Smooth muscle cell (in vitro differentiated cells): Measurements from ENCODE around the gene SSU72. TPM values are rescaled to one million over a fixed set of nuclear protein-coding genes. Genes with fewer than 3 reads are reported as not detected.

Source experiments
- DNase-seq: peaks from one replicate; lab custom pipeline; 2025; ENCODE audit not compliant: unreplicated experiment; lab: John Stamatoyannopoulos, UW
- H2AFZ ChIP-seq: fragments of 200-600 bp; sonication (generic); 2 replicates; pipeline ENCODE4 v1.6.0; 2016; ENCODE audit warnings: antibody characterized with exemption, low read depth, mild to moderate bottlenecking
- H3F3A ChIP-seq: fragments of 200-600 bp; sonication (generic); 2 replicates; pipeline ENCODE4 v1.6.0; 2017; ENCODE audit warnings: antibody characterized with exemption, low read depth
- H3K27ac ChIP-seq: fragments of 200-600 bp; sonication (generic); 2 replicates; pipeline ENCODE4 v1.5.1; 2016; ENCODE audit warnings: low read depth, mild to moderate bottlenecking
- H3K27me3 ChIP-seq: fragments of 200-600 bp; sonication (generic); 2 replicates; pipeline ENCODE4 v1.6.1; 2016; ENCODE audit warnings: low read depth, mild to moderate bottlenecking
- H3K36me3 ChIP-seq: fragments of 200-600 bp; sonication (generic); 2 replicates; pipeline ENCODE4 v1.5.1; 2016; ENCODE audit warnings: low read depth
- H3K4me1 ChIP-seq: fragments of 200-600 bp; sonication (generic); 2 replicates; pipeline ENCODE4 v1.5.1; 2016; ENCODE audit warnings: low read depth
- H3K4me2 ChIP-seq: fragments of 200-600 bp; sonication (generic); 2 replicates; pipeline ENCODE4 v1.6.0; 2016; ENCODE audit warnings: mild to moderate bottlenecking
- H3K4me3 ChIP-seq: fragments of 200-600 bp; sonication (generic); 2 replicates; pipeline ENCODE4 v1.5.1; 2016; ENCODE audit warnings: mild to moderate bottlenecking
- H3K79me2 ChIP-seq: fragments of 200-600 bp; sonication (generic); 2 replicates; pipeline ENCODE4 v1.6.0; 2016; ENCODE audit warnings: low read depth, mild to moderate bottlenecking
- H3K9ac ChIP-seq: fragments of 200-600 bp; sonication (generic); 2 replicates; pipeline ENCODE4 v1.6.0; 2016; ENCODE audit warnings: low read depth
- H3K9me3 ChIP-seq: fragments of 200-600 bp; sonication (generic); replicated peaks from 2 replicates; pipeline ENCODE4 v1.5.1; 2016; ENCODE audit warnings: low read depth
- H4K20me1 ChIP-seq: fragments of 200-600 bp; sonication (generic); 2 replicates; pipeline ENCODE4 v1.6.0; 2016; ENCODE audit warnings: low read depth
- WGBS: methylation state at CpG from one replicate; pipeline ENCODE4 v1.1.7; 2016; ENCODE audit warnings: low lambda C conversion rate; 5-methylcytosine and 5-hydroxymethylcytosine counted together
- polyA plus RNA-seq: library from polyadenylated mRNA; unstranded; fragments of >200 nt; fragmentation: Nextera tagmentation; extraction: Ambion mirVana; gene quantifications from 2 replicates; pipeline ENCODE4 v1.2.1, GENCODE V29; 2016
- total RNA-seq: library from RNA; depleted of rRNA; stranded (reverse); fragments of >200 nt; gene quantifications from 2 replicates; pipeline ENCODE4 v1.2.3, GENCODE V29; 2014
- TF ChIP-seq, protein P1 (sequence below): fragments of 200-600 bp; sonication (generic); IDR thresholded peaks from 2 replicates; pipeline ENCODE4 v1.5.1; 2017; ENCODE audit warnings: borderline replicate concordance, mild to moderate bottlenecking, antibody characterized with exemption; ENCODE audit not compliant: insufficient read depth, poor library complexity, severe bottlenecking

The SSU72 gene
- total and polyA plus RNA-seq, 2 experiments from 2014 or later: 116 to 223 TPM

DNA sequence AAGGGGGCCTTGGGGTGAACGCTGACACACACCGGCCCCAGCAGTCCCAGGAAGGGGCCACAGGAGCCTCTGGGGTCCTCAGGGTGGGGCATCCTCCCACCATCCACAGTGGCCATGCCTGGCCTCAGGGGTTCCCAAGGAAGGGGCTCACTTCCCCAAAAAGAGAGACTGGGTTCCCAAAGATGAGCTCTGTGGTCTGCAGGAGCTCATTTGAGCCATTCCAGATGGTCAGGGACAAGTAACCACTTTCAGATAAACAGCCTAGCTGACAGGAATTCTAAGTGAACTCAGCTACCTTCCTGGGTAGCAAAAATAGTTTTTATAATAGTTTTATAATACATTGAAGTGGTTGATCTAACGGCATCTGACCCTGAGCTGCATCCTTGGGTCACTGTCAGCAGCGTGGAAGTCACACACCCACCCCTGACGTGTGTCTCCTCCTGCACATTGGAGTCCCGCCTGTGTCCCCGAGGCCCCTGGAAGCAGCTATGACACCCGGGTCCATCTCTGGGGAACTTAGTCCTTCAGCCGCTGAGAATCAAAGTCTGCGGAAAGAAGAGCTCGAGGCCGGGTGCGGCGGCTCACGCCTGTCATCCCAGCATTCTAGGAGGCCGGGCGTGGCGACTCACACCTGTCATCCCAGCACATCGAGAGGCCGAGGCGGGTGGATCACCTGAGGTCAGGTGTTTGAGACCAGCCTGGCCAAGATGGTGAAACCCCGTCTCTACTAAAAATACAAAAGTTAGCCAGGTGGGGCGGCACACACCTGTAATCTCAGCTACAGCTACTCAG lies 28.5 kb downstream of the SSU72 start:
- Histone ChIP-seq H3K4me1 (no peaks in the 10 kb centered on the region), H3K4me2 (no peak overlapping the region), H3K27ac (no peak overlapping the region), H3K27me3 (no peaks in the 10 kb centered on the region), H3F3A (peaks cover 6% of the 10 kb centered on the region), H3K9me3 (no peaks in the 10 kb centered on the region), H3K4me3 (no peak overlapping the region), H3K9ac (no peak overlapping the region), H3K36me3 (no peaks in the 10 kb centered on the region), H2AFZ (no peak overlapping the region), H4K20me1 (peaks cover 23% of the 10 kb centered on the region), H3K79me2 (peaks cover 9% of the 10 kb centered on the region)
- no peak for DNase-seq
- 97% methylated on average over 23 of the region's 23 CpGs for WGBS
- TF ChIP-seq, protein P1, sequence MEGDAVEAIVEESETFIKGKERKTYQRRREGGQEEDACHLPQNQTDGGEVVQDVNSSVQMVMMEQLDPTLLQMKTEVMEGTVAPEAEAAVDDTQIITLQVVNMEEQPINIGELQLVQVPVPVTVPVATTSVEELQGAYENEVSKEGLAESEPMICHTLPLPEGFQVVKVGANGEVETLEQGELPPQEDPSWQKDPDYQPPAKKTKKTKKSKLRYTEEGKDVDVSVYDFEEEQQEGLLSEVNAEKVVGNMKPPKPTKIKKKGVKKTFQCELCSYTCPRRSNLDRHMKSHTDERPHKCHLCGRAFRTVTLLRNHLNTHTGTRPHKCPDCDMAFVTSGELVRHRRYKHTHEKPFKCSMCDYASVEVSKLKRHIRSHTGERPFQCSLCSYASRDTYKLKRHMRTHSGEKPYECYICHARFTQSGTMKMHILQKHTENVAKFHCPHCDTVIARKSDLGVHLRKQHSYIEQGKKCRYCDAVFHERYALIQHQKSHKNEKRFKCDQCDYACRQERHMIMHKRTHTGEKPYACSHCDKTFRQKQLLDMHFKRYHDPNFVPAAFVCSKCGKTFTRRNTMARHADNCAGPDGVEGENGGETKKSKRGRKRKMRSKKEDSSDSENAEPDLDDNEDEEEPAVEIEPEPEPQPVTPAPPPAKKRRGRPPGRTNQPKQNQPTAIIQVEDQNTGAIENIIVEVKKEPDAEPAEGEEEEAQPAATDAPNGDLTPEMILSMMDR: no peak

DNA sequence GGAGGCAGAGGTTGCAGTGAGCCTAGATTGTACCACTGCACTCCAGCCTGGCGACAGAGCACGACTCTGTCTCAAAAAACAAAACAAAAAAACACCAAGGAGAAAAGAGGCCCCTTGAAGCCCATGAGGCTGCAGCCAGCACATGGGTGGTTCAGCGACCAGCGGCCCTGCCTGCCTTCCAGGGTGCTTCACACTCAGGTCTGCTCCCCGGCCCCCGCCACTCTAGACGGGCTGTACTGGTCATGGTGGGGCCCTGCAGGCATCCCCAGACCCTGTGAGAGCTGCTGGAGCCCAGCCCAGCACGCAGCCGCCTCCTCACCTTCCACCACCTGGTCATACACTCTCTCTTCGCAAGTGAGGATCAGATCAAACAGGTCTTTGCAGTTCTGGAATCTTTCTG lies 30.1 kb downstream of the SSU72 start:
- H3K36me3 ChIP-seq: no peaks in the 10 kb centered on the region
- H3K9me3 ChIP-seq: no peaks in the 10 kb centered on the region
- no peak overlapping the region for H3K9ac ChIP-seq
- TF ChIP-seq, protein P1: no peak
- DNase-seq: no peak
- no peak overlapping the region for H3K4me2 ChIP-seq
- peaks cover 6% of the 10 kb centered on the region for H3F3A ChIP-seq
- H3K4me1 ChIP-seq: peaks cover under 1% of the 10 kb centered on the region
- no peaks in the 10 kb centered on the region for H3K27me3 ChIP-seq
- H2AFZ ChIP-seq: no peak overlapping the region
- WGBS: 98% methylated on average over 10 of the region's 10 CpGs
- H3K27ac ChIP-seq: no peak overlapping the region
- peaks cover 13% of the 10 kb centered on the region for H4K20me1 ChIP-seq
- peaks cover under 1% of the 10 kb centered on the region for H3K79me2 ChIP-seq
- H3K4me3 ChIP-seq: no peak overlapping the region

DNA sequence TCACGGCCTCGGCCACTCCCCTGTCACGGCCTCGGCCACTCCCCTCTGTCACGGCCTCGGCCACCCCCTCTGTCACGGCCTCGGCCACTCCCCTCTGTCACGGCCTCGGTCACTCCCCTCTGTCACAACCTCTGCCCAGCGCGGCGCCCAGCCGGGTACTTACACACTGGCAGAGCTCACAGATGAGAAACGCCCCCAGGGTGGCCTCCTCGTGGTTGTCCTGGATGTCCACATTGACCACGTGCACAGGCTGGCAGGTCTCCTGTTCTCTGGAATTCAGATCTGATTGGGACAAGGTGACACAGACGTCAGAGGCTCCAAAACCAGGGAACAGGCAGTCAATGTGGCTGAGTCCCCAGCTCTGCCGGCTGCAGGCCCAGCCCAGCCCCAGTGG lies 31.0 kb downstream of the SSU72 start:
- TF ChIP-seq, protein P1: no peak
- no peak overlapping the region for H3K27ac ChIP-seq

More for the DNA sequence above, 31.0 kb downstream of the SSU72 start:
- WGBS: 93% methylated on average over 16 of the region's 19 CpGs
- H3K9ac ChIP-seq: no peak overlapping the region
- H3K36me3 ChIP-seq: no peaks in the 10 kb centered on the region
- H2AFZ ChIP-seq: no peak overlapping the region
- peaks cover 6% of the 10 kb centered on the region for H3F3A ChIP-seq
- no peaks in the 10 kb centered on the region for H3K27me3 ChIP-seq
- no peak overlapping the region for H3K4me2 ChIP-seq
- H3K4me1 ChIP-seq: peaks cover 7% of the 10 kb centered on the region
- H3K4me3 ChIP-seq: no peak overlapping the region
- no peaks in the 10 kb centered on the region for H3K9me3 ChIP-seq
- peaks cover 3% of the 10 kb centered on the region for H3K79me2 ChIP-seq
- H4K20me1 ChIP-seq: peaks cover 13% of the 10 kb centered on the region
- no peak for DNase-seq
